Articular chondrocyte of knee joint (primary cell): Measurements from ENCODE around the gene VPS4A. TPM values are rescaled to one million over a fixed set of nuclear protein-coding genes. Genes with fewer than 3 reads are reported as not detected.

Experiments used
- total RNA-seq: library from RNA; depleted of rRNA; stranded (reverse); fragments of >200 nt; gene quantifications from 2 replicates; pipeline ENCODE4 v1.2.3, GENCODE V29; 2012

Gene VPS4A
- total RNA-seq = 22.9 and 27.0 TPM in 2 replicates

DNA sequence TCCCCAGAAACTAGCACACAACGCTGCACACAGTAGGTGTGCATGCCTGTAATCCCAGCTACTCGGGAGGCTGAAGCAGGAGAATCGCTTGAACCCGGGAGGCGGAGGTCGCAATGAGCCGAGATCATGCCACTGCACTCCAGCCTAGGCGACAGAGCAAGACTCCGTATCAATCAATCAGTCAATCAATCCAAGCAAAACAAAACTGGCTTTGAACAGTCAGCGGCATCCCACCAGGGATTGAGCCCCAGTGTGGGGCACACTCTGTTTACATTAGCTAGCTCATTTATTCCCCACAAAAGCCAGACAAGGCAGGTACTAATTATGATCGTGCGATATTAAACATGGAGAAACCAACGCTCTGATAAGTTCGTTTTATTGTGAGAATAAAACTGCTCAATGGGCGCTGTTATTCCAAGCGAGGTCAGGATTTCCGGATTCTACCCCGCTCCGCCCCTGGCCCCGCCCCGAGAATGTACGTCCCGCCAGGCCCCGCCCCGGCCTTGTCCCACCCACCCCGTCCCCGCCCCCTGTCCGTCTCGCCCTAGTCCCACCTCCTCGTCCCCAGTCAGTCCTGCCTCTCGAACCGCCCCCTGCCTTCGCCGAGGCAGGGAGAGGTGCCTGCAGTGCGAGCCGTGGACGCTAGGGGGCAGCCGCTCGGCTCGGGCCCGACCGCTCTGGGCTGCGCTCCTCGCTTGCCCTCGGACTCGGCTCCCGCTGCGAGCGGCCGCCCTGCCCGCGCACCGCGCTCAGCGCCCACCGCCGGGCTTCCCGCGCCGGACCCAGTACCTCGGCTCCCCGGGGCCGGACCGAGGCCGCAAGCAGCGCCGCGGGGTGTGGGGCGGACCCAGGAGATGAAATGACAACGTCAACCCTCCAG lies at the start of gene VPS4A:
Gene VPS4A, plus strand, starts transcription at position 698 of the 880 bp plus-strand sequence. Its CDS starts 162 bp downstream, at position 860.

DNA sequence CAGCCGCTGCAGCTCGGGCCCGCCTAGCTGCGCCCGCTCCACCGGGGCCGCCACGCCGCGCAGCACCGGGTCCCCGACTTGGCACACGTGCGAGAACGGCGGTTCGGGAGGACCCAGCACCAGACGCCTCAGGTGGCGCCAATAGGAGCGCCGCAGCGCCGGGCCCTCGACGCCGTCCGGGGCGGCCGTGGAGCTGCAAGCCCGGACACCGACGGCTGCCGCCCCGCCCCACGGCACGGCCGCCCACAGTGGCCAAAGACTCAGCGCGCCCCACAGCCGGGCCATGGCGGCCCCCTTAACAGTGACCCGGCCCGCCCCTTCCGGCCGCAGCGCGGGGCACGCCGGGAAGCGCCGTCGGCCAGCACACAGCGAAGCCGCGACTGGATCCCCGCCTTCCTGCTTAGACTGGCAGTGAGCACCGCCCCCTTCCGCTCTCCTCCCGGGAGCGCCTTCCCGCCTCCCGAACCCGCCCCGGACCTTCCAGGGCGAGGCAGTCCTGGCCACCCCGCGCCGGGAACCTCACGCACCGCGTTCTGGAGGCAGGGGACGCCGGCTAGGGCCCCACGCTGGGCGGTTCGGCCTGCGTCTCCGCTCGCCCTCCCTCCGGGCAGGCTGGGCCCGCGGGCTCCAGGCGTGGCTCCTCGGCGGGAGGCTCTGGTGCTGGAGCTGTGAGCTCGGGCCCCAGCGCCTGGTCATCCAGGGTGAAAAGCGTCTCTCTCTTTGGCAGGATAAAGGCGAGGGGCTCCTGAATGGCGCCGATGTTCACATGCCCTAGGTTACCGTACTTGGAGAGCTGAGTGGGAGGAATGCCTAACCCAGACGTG lies 19.3 kb downstream of the VPS4A start, which contains the start of gene PDF:
Gene PDF, minus strand, starts transcription at position 303 of the 824 bp plus-strand sequence. Its CDS starts 18 bp downstream, at position 285.

DNA sequence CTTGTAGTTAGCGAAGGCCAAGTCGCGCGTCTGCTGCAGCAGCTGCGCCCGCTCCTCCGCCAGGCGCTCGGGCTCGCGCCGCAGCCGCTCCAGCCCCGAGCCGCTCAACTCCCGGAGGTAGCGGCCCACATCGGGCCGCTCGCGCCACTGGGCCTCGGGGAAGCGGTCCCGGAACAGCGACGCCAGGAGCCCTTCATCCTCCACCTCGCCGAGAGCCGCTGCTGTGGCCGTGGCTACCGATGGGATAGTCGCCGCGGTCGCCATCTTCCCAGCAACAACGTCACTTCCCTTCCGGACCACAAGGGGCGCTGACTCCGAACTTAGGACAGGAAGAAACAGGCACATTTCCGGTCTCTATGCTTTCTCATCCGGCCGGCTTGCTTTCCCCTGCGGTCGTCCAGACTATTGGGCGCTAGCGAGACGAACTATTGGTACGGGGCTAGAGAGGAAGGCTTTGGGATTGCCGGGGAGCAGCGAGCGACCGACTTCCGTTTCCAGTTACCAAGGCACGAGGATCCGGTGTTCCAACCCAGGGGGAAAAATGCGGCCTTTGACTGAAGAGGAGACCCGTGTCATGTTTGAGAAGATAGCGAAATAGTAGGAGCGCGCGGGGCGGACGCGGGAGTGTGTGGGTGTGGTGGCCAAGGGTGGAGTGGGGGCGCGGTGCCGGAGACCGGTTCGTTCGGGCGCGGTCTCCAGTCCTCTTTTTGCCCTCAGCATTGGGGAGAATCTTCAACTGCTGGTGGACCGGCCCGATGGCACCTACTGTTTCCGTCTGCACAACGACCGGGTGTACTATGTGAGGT lies 28.3 kb downstream of the VPS4A start, which contains the start of the genes COG8 and NIP7:
Gene COG8, minus strand, starts transcription at position 276 of the 806 bp plus-strand sequence. Its CDS starts 12 bp downstream, at position 264.
Gene NIP7, plus strand, starts transcription at position 484 of the 806 bp plus-strand sequence. Its CDS starts 58 bp downstream, at position 542.

DNA sequence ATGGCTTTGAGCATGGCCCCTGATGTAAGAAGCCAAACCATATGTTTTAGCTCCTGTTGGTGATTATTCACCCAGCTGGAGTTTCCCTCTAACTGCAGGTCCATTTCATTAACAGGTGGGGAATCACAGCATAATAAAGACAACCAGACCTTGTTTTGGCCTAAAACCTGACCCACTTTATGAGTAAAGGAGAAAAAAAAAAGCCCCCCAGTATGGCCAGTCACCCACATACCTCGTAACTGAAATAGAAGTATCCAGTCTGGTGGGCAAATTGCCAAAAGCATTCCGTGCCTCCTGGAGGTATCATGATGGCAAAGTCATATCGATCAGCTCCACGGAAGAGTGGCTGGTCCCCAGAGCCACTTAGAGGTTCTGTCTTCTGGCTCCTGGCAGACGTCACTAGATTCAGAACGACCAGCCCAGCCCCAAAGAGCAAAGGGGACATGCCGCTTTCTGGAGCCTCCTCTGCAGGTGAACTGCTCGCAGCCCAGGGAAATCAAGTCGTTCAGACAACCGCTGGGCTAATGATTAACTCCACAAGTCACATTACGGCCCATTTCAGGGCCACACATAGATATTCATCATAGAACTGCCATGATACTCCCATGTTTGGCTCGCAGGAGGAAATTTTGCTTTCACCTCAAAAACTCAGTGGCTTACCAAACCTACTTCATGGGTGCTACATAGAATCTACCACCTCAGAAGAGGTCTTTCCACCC lies 40.3 kb downstream of the VPS4A start, which contains the start of gene TMED6:
Gene TMED6, minus strand, starts transcription at position 478 of the 719 bp plus-strand sequence. Its CDS starts 33 bp downstream, at position 445.

Other genes with a start within 250 kb of the VPS4A start
- gene HAS3, start 205.7 kb upstream of the VPS4A start, total RNA-seq = 9.4 and 12.3 TPM in 2 replicates
- 48.3 and 66.7 TPM in 2 replicates for gene CHTF8, start 178.8 kb upstream of the VPS4A start, total RNA-seq
- 19.5 and 21.2 TPM in 2 replicates for gene UTP4, start 178.7 kb upstream of the VPS4A start, total RNA-seq
- 66.7 and 69.9 TPM in 2 replicates for gene SNTB2, start 124.2 kb upstream of the VPS4A start, total RNA-seq
- 8.0 and 9.5 TPM in 2 replicates for gene PDF, start 19.2 kb downstream of the VPS4A start, total RNA-seq
- 30.1 and 36.6 TPM in 2 replicates for gene COG8, start 28.2 kb downstream of the VPS4A start, total RNA-seq
- gene NIP7, start 28.4 kb downstream of the VPS4A start, total RNA-seq = 19.6 and 23.9 TPM in 2 replicates
- 0.22 and 0.65 TPM in 2 replicates for gene TMED6, start 40.4 kb downstream of the VPS4A start, total RNA-seq
- gene TERF2, start 74.7 kb downstream of the VPS4A start, total RNA-seq = 18.7 and 22.2 TPM in 2 replicates
- 64.9 and 68.9 TPM in 2 replicates for gene CYB5B, start 113.3 kb downstream of the VPS4A start, total RNA-seq